Endothelial cell of umbilical vein (primary cell): ENCODE data around the gene CUX1. TPM values are rescaled to one million over a fixed set of nuclear protein-coding genes. Genes with fewer than 3 reads are reported as not detected.

Experiments used
- BruUV-seq: library from RNA; stranded (reverse); fragments of 400-500 nt; replicated peaks from 2 replicates; lab custom pipeline; 2021; lab: Mats Ljungman, UMichigan
- CTCF ChIA-PET: fragments of 300-600, 350-600 bp; sonication (Branson Sonifier 250); formaldehyde crosslinking; loops from one replicate; lab custom pipeline; 2021; ENCODE audit warnings: antibody characterized with exemption, inconsistent platforms; lab: Charles Lee
- POLR2A ChIA-PET: fragments of 300-600, 350-600 bp; sonication (Branson Sonifier 250); formaldehyde crosslinking; loops from one replicate; lab custom pipeline; 2021; ENCODE audit warnings: antibody characterized with exemption, inconsistent platforms; lab: Charles Lee
- DNase-seq: peaks from one replicate; pipeline ENCODE4 v3.0.0-alpha.2; 2011; ENCODE audit warnings: low read depth, low spot score
- FAIRE-seq: peaks from 2 replicates; lab custom pipeline; 2011; peaks lifted over from hg19 to GRCh38; lab: Jason Lieb, UNC
- H2AFZ ChIP-seq: 2 replicates; pipeline ENCODE4 v1.6.0; 2012; ENCODE audit warnings: low read depth, low read length, control low read depth, inconsistent platforms
- H3K27ac ChIP-seq: 2 replicates; pipeline ENCODE4 v1.5.1; 2011; ENCODE audit warnings: low read depth, mild to moderate bottlenecking, control low read depth, low read length, moderate library complexity; ENCODE audit not compliant: insufficient read depth
- H3K27me3 ChIP-seq, 2 experiments: 2 replicates each; pipeline versions ENCODE4 v1.6.0 to v1.6.1; 2011; ENCODE audit warnings: low read length in 2 of 2, mixed read lengths in 1 of 2; ENCODE audit not compliant: control insufficient read depth in 2 of 2, insufficient read depth in 2 of 2
- H3K36me3 ChIP-seq, 2 experiments: 2 replicates in 1 of 2; 3 replicates in 1 of 2; pipeline ENCODE4 v1.5.1; 2011; ENCODE audit warnings: low read length in 2 of 2, mild to moderate bottlenecking in 1 of 2, moderate library complexity in 1 of 2; ENCODE audit not compliant: control insufficient read depth in 2 of 2, insufficient read depth in 2 of 2; ENCODE audit errors: extremely low read depth in 1 of 2
- H3K4me1 ChIP-seq: 3 replicates; pipeline ENCODE4 v1.5.1; 2011; ENCODE audit warnings: mild to moderate bottlenecking, low read length; ENCODE audit not compliant: control insufficient read depth, insufficient read depth; ENCODE audit errors: extremely low read depth
- H3K4me2 ChIP-seq: 2 replicates; pipeline ENCODE4 v1.6.1; 2011; ENCODE audit warnings: low read length, control low read depth, mixed read lengths; ENCODE audit not compliant: insufficient read depth
- H3K4me3 ChIP-seq, 3 experiments: fragments of 200-600 bp in 1 of 3; sonication (generic), shearing (Covaris generic) in 1 of 3; replicated peaks in 1 of 3; 2 replicates each; pipeline ENCODE4 v1.5.1; 2011 to 2016; ENCODE audit warnings: control low read depth in 3 of 3, low read length in 3 of 3, mild to moderate bottlenecking in 2 of 3, inconsistent platforms in 1 of 3, low read depth in 1 of 3, moderate library complexity in 1 of 3; ENCODE audit not compliant: insufficient read depth in 1 of 3
- H3K79me2 ChIP-seq: 2 replicates; pipeline ENCODE4 v1.6.0; 2012; ENCODE audit warnings: low read length, inconsistent platforms; ENCODE audit not compliant: control insufficient read depth, insufficient read depth
- H3K9ac ChIP-seq: replicated peaks from 2 replicates; pipeline ENCODE3; 2011; ENCODE audit warnings: low read length, control low read depth; ENCODE audit not compliant: insufficient read depth; ENCODE audit errors: extremely low read depth
- H3K9me1 ChIP-seq: replicated peaks from 3 replicates; pipeline ENCODE4 v1.6.0; 2011; ENCODE audit warnings: mild to moderate bottlenecking, low read length; ENCODE audit not compliant: control insufficient read depth, insufficient read depth; ENCODE audit errors: extremely low read depth
- H3K9me3 ChIP-seq: replicated peaks from 2 replicates; pipeline ENCODE4 v1.5.1; 2012; ENCODE audit warnings: low read length, inconsistent platforms; ENCODE audit not compliant: control insufficient read depth, insufficient read depth
- H4K20me1 ChIP-seq: replicated peaks from 2 replicates; pipeline ENCODE3; 2011; ENCODE audit warnings: mild to moderate bottlenecking, low read length; ENCODE audit not compliant: control insufficient read depth, insufficient read depth; ENCODE audit errors: extremely low read depth
- EZH2 ChIP-seq: IDR thresholded peaks from 2 replicates; pipeline ENCODE4 v1.6.1; 2012; ENCODE audit warnings: borderline replicate concordance, low read depth, mild to moderate bottlenecking, moderate library complexity, low read length, inconsistent platforms; ENCODE audit not compliant: severe bottlenecking
- FOS ChIP-seq: IDR thresholded peaks from 2 replicates; pipeline ENCODE4 v1.6.1; 2011; ENCODE audit warnings: mild to moderate bottlenecking, low read length, moderate library complexity, borderline replicate concordance; ENCODE audit not compliant: insufficient read depth
- GATA2 ChIP-seq: IDR thresholded peaks from 2 replicates; pipeline ENCODE4 v1.7.0; 2011; ENCODE audit warnings: low read depth, mild to moderate bottlenecking, moderate library complexity, mixed read lengths, low read length; ENCODE audit not compliant: insufficient read length, insufficient read depth
- JUN ChIP-seq: IDR thresholded peaks from 2 replicates; pipeline ENCODE4 v1.6.1; 2011; ENCODE audit warnings: borderline replicate concordance, low read depth; ENCODE audit not compliant: insufficient read length, insufficient read depth
- MYC ChIP-seq: IDR thresholded peaks from one replicate; pipeline ENCODE4 v1.6.1; 2011; ENCODE audit warnings: mild to moderate bottlenecking, low read depth, low read length
- POLR2A ChIP-seq: IDR thresholded peaks from 2 replicates; pipeline ENCODE4 v1.6.1; 2012; ENCODE audit warnings: low read depth, mild to moderate bottlenecking, control low read depth, low read length
- POLR2AphosphoS5 ChIP-seq: IDR thresholded peaks from 2 replicates; pipeline ENCODE4 v1.6.1; 2012; ENCODE audit warnings: low read depth, mild to moderate bottlenecking, control low read depth, low read length, moderate library complexity; ENCODE audit not compliant: insufficient read depth
- dilution Hi-C: fragments of 300-500 bp; cut with MboI; formaldehyde crosslinking; loops from one replicate; pipeline ENCODE4 v1.15.0; 2019; ENCODE audit warnings: low sequenced_read_pairs; ENCODE audit not compliant: extremely low pct_ligation_motif_present
- intact Hi-C: fragments of 100-400 bp; cut with micrococcal nuclease; formaldehyde crosslinking; loops from one replicate; pipeline ENCODE4 v1.10.0; 2022
- polyA plus RNA-seq, 4 experiments: library from polyadenylated mRNA; depleted of rRNA in 3 of 4; stranded (reverse) in 3 of 4; unstranded in 1 of 4; fragments of >200 nt; gene quantifications; 2 replicates each; pipeline versions ENCODE4 v1.2.1 to v1.2.3, GENCODE V29; 2011 to 2012; ENCODE audit warnings: missing spikeins in 1 of 4
- total RNA-seq: library from RNA; stranded (reverse); gene quantifications from 2 replicates; pipeline ENCODE4 v1.2.3, GENCODE V29; 2021
- TF ChIP-seq, protein P1 (sequence below): IDR thresholded peaks from 2 replicates; pipeline ENCODE4 v1.6.1; 2011; ENCODE audit not compliant: insufficient read depth, insufficient read length
- TF ChIP-seq, protein P2 (sequence below), 2 donors: IDR thresholded peaks; 1 replicate in 1 of 2; 2 replicates in 1 of 2; pipeline ENCODE4 v1.5.1; 2011; ENCODE audit warnings: low read length in 2 of 2, mild to moderate bottlenecking in 2 of 2, moderate library complexity in 2 of 2, control low read depth in 1 of 2, inconsistent platforms in 1 of 2, low read depth in 1 of 2; ENCODE audit not compliant: insufficient read depth in 1 of 2; ENCODE audit errors: extremely low read depth in 1 of 2

Gene CUX1
- total and polyA plus RNA-seq, 2 donors (not counting 3 experiments of a cell fraction or from before 2014, with no cell fraction given): 13.8 to 49.8 TPM

- ChIA-PET POLR2A (no interaction called here), CTCF (no interaction called here)
- no peak overlapping the region for H3K27ac ChIP-seq
- TF ChIP-seq JUN (no peak), POLR2A (no peak), GATA2 (no peak), EZH2 (no peak)
- no peak overlapping the region for H3K9ac ChIP-seq
- H3K36me3 ChIP-seq: no peaks in the 10 kb centered on the region
- FAIRE-seq: no peak
- H3K9me1 ChIP-seq: no peaks in the 10 kb centered on the region
- no peak overlapping the region for H3K4me2 ChIP-seq
- H3K27me3 ChIP-seq: no peaks in the 10 kb centered on the region
- intact Hi-C loops (no loop called here), dilution Hi-C loops (no loop called here)
- no peaks in the 10 kb centered on the region for H4K20me1 ChIP-seq
- no peak overlapping the region for H2AFZ ChIP-seq
- BruUV-seq: no TSS peak
- no peak for DNase-seq
- no peak overlapping the region for H3K4me3 ChIP-seq
- peaks cover 2% of the 10 kb centered on the region for H3K4me1 ChIP-seq
- no peaks in the 10 kb centered on the region for H3K9me3 ChIP-seq
- H3K79me2 ChIP-seq: no peaks in the 10 kb centered on the region
Measured at GRCh38 chr7:101975046-101975445, 157.6 kb downstream of the CUX1 start.

GRCh38 chr7:101976411-101976810 is 159.0 kb downstream of the CUX1 start:
- Histone ChIP-seq H3K79me2 (no peaks in the 10 kb centered on the region), H3K4me3 (no peak overlapping the region), H3K9me3 (no peaks in the 10 kb centered on the region), H3K9me1 (no peaks in the 10 kb centered on the region), H3K4me1 (no peaks in the 10 kb centered on the region), H4K20me1 (no peaks in the 10 kb centered on the region), H3K36me3 (no peaks in the 10 kb centered on the region), H2AFZ (no peak overlapping the region), H3K27ac (no peak overlapping the region), H3K4me2 (no peak overlapping the region), H3K27me3 (no peaks in the 10 kb centered on the region), H3K9ac (no peak overlapping the region)
- DNase-seq (no peak), FAIRE-seq (no peak)
- intact Hi-C loops (no loop called here), dilution Hi-C loops (no loop called here)
- POLR2A ChIA-PET: no interaction called here
- no TSS peak for BruUV-seq
- TF ChIP-seq GATA2 (no peak), FOS (no peak), JUN (no peak), MYC (no peak), POLR2AphosphoS5 (no peak)
- TF ChIP-seq, protein P1, sequence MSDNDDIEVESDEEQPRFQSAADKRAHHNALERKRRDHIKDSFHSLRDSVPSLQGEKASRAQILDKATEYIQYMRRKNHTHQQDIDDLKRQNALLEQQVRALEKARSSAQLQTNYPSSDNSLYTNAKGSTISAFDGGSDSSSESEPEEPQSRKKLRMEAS: no peak
- TF ChIP-seq, protein P2, sequence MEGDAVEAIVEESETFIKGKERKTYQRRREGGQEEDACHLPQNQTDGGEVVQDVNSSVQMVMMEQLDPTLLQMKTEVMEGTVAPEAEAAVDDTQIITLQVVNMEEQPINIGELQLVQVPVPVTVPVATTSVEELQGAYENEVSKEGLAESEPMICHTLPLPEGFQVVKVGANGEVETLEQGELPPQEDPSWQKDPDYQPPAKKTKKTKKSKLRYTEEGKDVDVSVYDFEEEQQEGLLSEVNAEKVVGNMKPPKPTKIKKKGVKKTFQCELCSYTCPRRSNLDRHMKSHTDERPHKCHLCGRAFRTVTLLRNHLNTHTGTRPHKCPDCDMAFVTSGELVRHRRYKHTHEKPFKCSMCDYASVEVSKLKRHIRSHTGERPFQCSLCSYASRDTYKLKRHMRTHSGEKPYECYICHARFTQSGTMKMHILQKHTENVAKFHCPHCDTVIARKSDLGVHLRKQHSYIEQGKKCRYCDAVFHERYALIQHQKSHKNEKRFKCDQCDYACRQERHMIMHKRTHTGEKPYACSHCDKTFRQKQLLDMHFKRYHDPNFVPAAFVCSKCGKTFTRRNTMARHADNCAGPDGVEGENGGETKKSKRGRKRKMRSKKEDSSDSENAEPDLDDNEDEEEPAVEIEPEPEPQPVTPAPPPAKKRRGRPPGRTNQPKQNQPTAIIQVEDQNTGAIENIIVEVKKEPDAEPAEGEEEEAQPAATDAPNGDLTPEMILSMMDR (IDR thresholded peaks at IDR 0.05; ENCODE audit: extremely low read depth in 1 of 2, insufficient read depth in 1 of 2, low read depth in 1 of 2, low read length in 2 of 2): no peak
- CTCF ChIA-PET: no interaction called here
